ENCODE results near the gene CRTC1.

- TF ChIP-seq CTCF (conservative IDR thresholded peaks at IDR 0.05; ENCODE audit: low read depth, low read length) (no peak), EZH2 (IDR thresholded peaks at IDR 0.05; ENCODE audit: borderline replicate concordance, low read depth, low read length, poor library complexity, severe bottlenecking) (no peak)
Measured at GRCh38 chr19:18636183-18636968, 47.1 kb upstream of the CRTC1 start.
